ENCODE measurements around the gene EIF2B2. TPM values are rescaled to one million over a fixed set of nuclear protein-coding genes. Genes with fewer than 3 reads are reported as not detected.

EIF2B2 gene
- total and polyA plus RNA-seq, 2 of the 13 experiments (the other 11 are each of a cell fraction or from before 2014, with no cell fraction given), result 54.4 to 78.6 TPM

DNA sequence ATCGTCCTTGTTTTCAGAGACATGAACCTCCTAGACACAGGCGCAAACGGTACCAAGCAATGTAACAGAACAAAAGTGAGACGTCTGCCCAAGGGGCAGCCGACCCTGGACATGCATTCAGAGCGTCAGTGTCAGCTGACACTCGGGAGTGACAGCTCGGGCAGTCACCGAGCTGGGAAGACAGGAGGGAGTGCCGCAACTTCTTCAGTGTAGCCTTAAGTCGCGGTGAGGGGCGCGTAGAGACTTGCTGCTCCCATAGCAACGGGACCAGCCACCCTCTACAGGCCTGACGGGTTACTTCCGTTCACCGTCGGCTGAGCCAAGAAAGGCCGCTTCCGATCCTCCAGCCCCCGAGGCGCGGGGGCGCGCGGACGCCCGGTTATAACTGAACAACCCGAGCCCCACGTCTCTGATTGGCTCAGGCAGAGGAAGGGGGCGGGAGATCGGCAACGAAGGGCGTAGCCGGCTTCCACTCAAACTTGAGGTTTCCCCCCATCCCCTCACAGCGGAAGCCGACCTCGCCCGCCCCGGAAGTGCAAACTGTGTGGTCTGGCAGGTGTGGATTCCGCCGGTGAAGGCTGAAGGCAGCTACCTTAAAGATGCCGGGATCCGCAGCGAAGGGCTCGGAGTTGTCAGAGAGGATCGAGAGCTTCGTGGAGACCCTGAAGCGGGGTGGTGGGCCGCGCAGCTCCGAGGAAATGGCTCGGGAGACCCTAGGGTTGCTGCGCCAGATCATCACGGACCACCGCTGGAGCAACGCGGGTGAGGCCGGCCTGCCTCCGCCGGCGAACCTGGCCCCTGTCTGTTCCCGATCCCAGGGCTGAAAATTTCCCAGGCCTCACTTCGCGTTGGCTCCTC, at the start of gene EIF2B2 (continued):
- TF ChIP-seq, protein P1, sequence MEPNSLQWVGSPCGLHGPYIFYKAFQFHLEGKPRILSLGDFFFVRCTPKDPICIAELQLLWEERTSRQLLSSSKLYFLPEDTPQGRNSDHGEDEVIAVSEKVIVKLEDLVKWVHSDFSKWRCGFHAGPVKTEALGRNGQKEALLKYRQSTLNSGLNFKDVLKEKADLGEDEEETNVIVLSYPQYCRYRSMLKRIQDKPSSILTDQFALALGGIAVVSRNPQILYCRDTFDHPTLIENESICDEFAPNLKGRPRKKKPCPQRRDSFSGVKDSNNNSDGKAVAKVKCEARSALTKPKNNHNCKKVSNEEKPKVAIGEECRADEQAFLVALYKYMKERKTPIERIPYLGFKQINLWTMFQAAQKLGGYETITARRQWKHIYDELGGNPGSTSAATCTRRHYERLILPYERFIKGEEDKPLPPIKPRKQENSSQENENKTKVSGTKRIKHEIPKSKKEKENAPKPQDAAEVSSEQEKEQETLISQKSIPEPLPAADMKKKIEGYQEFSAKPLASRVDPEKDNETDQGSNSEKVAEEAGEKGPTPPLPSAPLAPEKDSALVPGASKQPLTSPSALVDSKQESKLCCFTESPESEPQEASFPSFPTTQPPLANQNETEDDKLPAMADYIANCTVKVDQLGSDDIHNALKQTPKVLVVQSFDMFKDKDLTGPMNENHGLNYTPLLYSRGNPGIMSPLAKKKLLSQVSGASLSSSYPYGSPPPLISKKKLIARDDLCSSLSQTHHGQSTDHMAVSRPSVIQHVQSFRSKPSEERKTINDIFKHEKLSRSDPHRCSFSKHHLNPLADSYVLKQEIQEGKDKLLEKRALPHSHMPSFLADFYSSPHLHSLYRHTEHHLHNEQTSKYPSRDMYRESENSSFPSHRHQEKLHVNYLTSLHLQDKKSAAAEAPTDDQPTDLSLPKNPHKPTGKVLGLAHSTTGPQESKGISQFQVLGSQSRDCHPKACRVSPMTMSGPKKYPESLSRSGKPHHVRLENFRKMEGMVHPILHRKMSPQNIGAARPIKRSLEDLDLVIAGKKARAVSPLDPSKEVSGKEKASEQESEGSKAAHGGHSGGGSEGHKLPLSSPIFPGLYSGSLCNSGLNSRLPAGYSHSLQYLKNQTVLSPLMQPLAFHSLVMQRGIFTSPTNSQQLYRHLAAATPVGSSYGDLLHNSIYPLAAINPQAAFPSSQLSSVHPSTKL (CRISPR knock-in tag; IDR thresholded peaks at IDR 0.05), result no peak; the same call in 1 of the 2 replicates
- no peak for TF ChIP-seq PHF5A (CRISPR knock-in tag; IDR thresholded peaks at IDR 0.05; ENCODE audit: low read depth, unreplicated experiment)
- TF ChIP-seq, protein P2, sequence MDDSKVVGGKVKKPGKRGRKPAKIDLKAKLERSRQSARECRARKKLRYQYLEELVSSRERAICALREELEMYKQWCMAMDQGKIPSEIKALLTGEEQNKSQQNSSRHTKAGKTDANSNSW (CRISPR knock-in tag; IDR thresholded peaks at IDR 0.05; ENCODE audit: borderline replicate concordance), result no peak
- TF ChIP-seq PPARG (CRISPR knock-in tag; conservative IDR thresholded peaks at IDR 0.05), result no peak
- TF ChIP-seq ZZZ3 (CRISPR knock-in tag; IDR thresholded peaks at IDR 0.05; ENCODE audit: borderline replicate concordance), result no peak
- TF ChIP-seq SIN3A (IDR thresholded peaks at IDR 0.05; ENCODE audit: borderline replicate concordance, low read depth, low read length), result peak; percentile 78; the same call in 1 of the 2 replicates
- TF ChIP-seq, protein P3, sequence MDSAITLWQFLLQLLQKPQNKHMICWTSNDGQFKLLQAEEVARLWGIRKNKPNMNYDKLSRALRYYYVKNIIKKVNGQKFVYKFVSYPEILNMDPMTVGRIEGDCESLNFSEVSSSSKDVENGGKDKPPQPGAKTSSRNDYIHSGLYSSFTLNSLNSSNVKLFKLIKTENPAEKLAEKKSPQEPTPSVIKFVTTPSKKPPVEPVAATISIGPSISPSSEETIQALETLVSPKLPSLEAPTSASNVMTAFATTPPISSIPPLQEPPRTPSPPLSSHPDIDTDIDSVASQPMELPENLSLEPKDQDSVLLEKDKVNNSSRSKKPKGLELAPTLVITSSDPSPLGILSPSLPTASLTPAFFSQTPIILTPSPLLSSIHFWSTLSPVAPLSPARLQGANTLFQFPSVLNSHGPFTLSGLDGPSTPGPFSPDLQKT (CRISPR knock-in tag; IDR thresholded peaks at IDR 0.05; ENCODE audit: borderline replicate concordance), result peak; percentile 85; the same call in 1 of the 2 replicates
- TF ChIP-seq, protein P4, sequence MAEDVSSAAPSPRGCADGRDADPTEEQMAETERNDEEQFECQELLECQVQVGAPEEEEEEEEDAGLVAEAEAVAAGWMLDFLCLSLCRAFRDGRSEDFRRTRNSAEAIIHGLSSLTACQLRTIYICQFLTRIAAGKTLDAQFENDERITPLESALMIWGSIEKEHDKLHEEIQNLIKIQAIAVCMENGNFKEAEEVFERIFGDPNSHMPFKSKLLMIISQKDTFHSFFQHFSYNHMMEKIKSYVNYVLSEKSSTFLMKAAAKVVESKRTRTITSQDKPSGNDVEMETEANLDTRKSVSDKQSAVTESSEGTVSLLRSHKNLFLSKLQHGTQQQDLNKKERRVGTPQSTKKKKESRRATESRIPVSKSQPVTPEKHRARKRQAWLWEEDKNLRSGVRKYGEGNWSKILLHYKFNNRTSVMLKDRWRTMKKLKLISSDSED (CRISPR knock-in tag; IDR thresholded peaks at IDR 0.05), result no peak
- TF ChIP-seq, protein P5, sequence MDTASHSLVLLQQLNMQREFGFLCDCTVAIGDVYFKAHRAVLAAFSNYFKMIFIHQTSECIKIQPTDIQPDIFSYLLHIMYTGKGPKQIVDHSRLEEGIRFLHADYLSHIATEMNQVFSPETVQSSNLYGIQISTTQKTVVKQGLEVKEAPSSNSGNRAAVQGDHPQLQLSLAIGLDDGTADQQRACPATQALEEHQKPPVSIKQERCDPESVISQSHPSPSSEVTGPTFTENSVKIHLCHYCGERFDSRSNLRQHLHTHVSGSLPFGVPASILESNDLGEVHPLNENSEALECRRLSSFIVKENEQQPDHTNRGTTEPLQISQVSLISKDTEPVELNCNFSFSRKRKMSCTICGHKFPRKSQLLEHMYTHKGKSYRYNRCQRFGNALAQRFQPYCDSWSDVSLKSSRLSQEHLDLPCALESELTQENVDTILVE (CRISPR knock-in tag; IDR thresholded peaks at IDR 0.05), result no peak
- TF ChIP-seq GTF2F1 (IDR thresholded peaks at IDR 0.05; ENCODE audit: low read length), result no peak
- no peak for TF ChIP-seq PLRG1 (conservative IDR thresholded peaks at IDR 0.05)
- TF ChIP-seq ZNF367 (CRISPR knock-in tag; IDR thresholded peaks at IDR 0.05; ENCODE audit: borderline replicate concordance), result no peak
- TF ChIP-seq ZNF34 (CRISPR knock-in tag; IDR thresholded peaks at IDR 0.05; ENCODE audit: borderline replicate concordance), result no peak
- TF ChIP-seq AKAP8 (CRISPR knock-in tag; IDR thresholded peaks at IDR 0.05), result no peak
- no peak for TF ChIP-seq ZNF570 (CRISPR knock-in tag; IDR thresholded peaks at IDR 0.05; ENCODE audit: borderline replicate concordance)
- TF ChIP-seq THAP11 (CRISPR knock-in tag; IDR thresholded peaks at IDR 0.05), result peak; percentile 90
- TF ChIP-seq ZNF782 (CRISPR knock-in tag; IDR thresholded peaks at IDR 0.05; ENCODE audit: borderline replicate concordance), result no peak
- no peak for TF ChIP-seq PCBP2 (optimal IDR thresholded peaks at IDR 0.05; ENCODE audit: low read depth, low read length, poor library complexity, severe bottlenecking)
- TF ChIP-seq, protein P6, sequence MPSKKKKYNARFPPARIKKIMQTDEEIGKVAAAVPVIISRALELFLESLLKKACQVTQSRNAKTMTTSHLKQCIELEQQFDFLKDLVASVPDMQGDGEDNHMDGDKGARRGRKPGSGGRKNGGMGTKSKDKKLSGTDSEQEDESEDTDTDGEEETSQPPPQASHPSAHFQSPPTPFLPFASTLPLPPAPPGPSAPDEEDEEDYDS (CRISPR knock-in tag; IDR thresholded peaks at IDR 0.05), result peak; percentile 89
- TF ChIP-seq, protein P7, sequence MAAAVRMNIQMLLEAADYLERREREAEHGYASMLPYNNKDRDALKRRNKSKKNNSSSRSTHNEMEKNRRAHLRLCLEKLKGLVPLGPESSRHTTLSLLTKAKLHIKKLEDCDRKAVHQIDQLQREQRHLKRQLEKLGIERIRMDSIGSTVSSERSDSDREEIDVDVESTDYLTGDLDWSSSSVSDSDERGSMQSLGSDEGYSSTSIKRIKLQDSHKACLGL (CRISPR knock-in tag; IDR thresholded peaks at IDR 0.05), result peak; percentile 86; the same call in 1 of the 2 replicates

All from HepG2 (cell line).